Femur (tissue), 1 donor: ENCODE data around the gene IL7R.

ENCODE experiments used
- DNase-seq: peaks from one replicate; pipeline ENCODE4 v3.0.0-alpha.2; 2017

IL7R gene, protein sequence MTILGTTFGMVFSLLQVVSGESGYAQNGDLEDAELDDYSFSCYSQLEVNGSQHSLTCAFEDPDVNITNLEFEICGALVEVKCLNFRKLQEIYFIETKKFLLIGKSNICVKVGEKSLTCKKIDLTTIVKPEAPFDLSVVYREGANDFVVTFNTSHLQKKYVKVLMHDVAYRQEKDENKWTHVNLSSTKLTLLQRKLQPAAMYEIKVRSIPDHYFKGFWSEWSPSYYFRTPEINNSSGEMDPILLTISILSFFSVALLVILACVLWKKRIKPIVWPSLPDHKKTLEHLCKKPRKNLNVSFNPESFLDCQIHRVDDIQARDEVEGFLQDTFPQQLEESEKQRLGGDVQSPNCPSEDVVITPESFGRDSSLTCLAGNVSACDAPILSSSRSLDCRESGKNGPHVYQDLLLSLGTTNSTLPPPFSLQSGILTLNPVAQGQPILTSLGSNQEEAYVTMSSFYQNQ

DNA sequence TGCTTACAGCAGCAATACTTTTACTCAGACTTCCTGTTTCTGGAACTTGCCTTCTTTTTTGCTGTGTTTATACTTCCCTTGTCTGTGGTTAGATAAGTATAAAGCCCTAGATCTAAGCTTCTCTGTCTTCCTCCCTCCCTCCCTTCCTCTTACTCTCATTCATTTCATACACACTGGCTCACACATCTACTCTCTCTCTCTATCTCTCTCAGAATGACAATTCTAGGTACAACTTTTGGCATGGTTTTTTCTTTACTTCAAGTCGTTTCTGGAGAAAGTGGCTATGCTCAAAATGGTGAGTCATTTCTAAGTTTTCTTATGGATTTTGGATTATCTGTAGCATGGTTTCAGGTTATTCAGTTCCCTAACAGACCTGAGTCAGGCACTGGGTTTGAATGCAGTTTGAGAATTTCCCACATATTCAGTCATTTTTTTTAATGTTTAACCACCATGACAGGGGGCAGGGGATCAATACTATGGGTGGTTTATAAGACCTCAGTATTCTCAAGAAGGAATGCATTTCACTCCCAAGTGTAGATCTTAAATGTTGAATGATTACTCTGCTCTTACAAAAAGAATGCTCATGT is at the start of gene IL7R:
Gene IL7R, plus strand, starts transcription at position 127 of the 587 bp plus-strand sequence. Its CDS starts 87 bp downstream, at position 214.
- no peak for DNase-seq

- no peak for DNase-seq
These were observed 46.1 kb upstream of the IL7R start for GRCh38 chr5:35810601-35811000.

DNA sequence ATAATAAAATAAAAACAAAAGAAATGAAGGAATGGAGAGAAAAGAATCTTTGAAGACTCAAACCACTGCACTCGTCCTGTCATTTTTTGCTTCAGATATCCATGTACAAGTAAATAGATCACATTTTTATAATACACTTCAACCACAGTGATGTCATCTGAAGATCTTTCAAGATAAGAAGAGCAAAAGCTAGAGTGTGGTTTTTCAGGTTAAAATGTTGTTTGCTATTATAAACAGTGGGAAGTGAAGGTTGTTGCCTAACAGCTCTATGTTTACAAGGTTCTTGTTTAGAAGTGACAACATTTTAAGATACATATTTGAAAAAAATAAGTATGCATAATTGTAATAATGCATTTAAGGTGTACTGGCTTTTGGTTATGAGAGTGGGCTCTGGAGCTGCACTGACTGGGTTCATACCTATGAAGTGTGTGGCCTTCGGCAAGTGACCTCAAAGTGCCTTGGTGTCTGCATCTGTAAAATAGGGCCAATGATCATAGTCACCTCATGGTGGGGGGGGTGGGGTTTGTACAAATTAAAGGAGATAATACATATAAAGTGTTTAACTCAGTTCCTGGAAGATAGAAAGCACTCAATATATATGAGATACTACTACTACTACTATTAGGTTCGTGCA is 45.5 kb upstream of the IL7R start:
- no peak for DNase-seq

GRCh38 chr5:35813521-35813920 is 43.2 kb upstream of the IL7R start:
- DNase-seq, result no peak

GRCh38 chr5:35815089-35815936 is 41.4 kb upstream of the IL7R start:
- no peak for DNase-seq

- DNase-seq, result no peak
These were observed 39.7 kb upstream of the IL7R start for GRCh38 chr5:35816881-35817521.

- DNase-seq, result no peak
These were observed 37.7 kb upstream of the IL7R start for GRCh38 chr5:35819026-35819425.

GRCh38 chr5:35819668-35820067 is 37.0 kb upstream of the IL7R start:
- no peak for DNase-seq

GRCh38 chr5:35820735-35821134 is 36.0 kb upstream of the IL7R start:
- DNase-seq, result no peak

DNA sequence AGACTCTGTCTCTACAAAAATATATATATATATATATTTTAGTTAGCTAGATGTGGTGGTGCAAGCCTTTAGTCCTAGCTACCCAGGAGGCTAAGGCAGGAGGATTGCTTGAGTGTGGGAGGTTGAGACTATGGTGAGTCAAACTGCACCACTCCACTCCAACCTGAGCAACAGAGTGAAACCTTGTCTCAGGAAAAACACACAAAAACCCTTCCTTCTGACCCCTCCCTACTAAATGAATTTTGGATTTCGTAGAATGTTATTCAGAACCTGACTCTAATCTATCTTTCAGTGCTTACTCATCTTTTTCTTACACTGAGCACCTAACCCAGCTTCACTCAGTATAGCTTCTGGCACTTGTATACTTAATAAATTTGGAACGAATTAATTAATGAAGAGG is 35.2 kb upstream of the IL7R start:
- no peak for DNase-seq

DNA sequence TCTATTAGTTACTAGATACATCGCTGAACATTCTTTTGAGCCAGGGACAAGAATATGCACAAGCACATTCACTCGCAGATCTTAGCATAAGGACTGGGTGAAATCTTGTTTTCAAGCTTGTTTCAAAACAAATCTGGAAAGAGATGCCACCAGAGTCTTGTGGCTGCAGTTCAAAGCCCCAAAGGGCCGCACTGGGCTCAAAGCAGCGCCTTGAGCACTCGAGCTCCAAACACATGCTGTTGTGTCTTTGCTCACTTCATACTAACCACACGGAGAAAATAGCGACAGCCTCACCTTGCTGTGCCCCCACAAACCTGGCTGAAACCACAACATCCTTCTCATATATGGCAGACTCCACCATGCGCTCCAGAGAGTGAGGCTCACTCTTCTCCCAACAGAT is 34.2 kb upstream of the IL7R start:
- no peak for DNase-seq

- DNase-seq, result no peak
These were observed 33.2 kb upstream of the IL7R start for GRCh38 chr5:35823347-35824098.

DNA sequence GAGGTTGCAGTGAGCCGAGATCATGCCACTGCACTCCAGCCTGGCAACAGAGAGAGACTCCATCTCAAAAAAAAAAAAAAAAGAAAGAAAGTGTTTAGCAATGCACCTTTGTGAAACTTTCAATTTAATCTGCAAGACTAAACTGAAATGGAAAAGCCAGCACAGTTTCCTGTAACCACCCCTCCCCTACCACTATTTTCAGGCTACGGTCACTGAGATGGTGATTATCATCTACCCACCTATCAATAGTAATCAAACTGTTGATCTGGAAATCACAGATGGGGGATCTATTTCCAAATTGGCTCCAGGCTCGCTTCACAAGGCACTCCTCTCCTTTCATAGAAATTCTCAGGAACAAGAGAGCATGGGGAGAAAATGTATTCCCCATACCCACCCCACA is 30.6 kb upstream of the IL7R start:
- DNase-seq, result no peak

DNA sequence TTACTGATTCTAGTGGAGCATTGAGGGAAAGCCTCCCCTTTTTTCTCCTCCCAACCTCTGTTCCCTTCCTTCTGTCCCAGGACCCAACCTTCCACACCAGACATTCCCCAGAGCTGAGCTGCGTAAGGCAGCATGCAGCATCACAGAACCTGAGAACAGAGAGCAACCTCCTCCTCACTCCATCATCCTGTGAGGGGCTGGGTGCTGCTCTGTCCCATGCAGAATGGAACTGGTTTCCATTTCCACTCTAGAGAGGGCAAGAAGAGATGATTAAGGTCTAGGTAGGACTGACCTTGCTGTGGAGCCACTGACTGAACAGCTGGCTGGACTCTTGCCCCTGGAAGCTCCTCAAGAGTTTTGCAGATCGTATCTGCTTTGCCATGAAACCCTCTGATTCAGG is 30.1 kb upstream of the IL7R start:
- DNase-seq, result no peak

- no peak for DNase-seq
These were observed 28.6 kb upstream of the IL7R start for GRCh38 chr5:35828082-35828598.

- no peak for DNase-seq
These were observed 26.1 kb upstream of the IL7R start for GRCh38 chr5:35830587-35830986.

- DNase-seq, result no peak
These were observed 23.9 kb upstream of the IL7R start for GRCh38 chr5:35832762-35833161.

DNA sequence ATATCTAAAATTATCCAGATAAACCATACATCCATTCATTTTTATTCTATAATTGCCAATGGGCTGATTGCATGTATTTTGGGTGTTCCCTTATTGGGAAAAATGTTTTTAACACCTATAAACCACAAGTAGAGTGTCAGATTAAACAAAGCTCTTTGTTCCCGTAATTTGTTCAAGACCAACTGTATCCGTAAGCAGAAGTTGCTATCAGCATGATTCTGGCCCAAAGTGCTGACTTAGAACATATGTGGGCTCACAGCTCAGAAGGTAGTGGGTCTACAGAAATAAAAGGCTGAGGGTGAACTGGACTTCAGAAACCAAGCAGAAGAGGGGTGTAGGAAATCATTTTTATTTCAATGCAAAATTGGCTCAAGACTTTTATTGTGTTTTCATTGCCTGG is 23.5 kb upstream of the IL7R start:
- no peak for DNase-seq

GRCh38 chr5:35835796-35836742 is 20.6 kb upstream of the IL7R start:
- no peak for DNase-seq

GRCh38 chr5:35838370-35839042 is 18.2 kb upstream of the IL7R start:
- no peak for DNase-seq
